Fibroblast of villous mesenchyme (primary cell): Measurements from ENCODE around the gene OR6Q1. TPM values are rescaled to one million over a fixed set of nuclear protein-coding genes. Genes with fewer than 3 reads are reported as not detected.
"Not testable (repeated sequence)": the region's sequence is repeated elsewhere in the genome, so short reads cannot be mapped to it uniquely, and the experiment has no call there.

Experiments used
- DNase-seq: peaks from one replicate; pipeline ENCODE4 v3.0.0-alpha.2; 2010; ENCODE audit warnings: low read depth
- H3K4me3 ChIP-seq: 2 replicates; pipeline ENCODE4 v1.5.1; 2011; ENCODE audit warnings: low read depth, mild to moderate bottlenecking, low read length
- CTCF ChIP-seq: IDR thresholded peaks from 2 replicates; pipeline ENCODE4 v1.5.1; 2012; ENCODE audit warnings: low read depth, mild to moderate bottlenecking, low read length; ENCODE audit not compliant: insufficient read depth
- total RNA-seq: library from RNA; depleted of rRNA; stranded (reverse); fragments of >200 nt; gene quantifications from 2 replicates; pipeline ENCODE4 v1.2.3, GENCODE V29; 2012

Gene OR6Q1
- total RNA-seq, result not detected in 2 replicates

- H3K4me3 ChIP-seq, result no peak within 1 kb of the TSS
- no peak for DNase-seq
- TF ChIP-seq CTCF, result no peak
Observed at GRCh38 chr11:58030653-58031052, at the start of gene OR6Q1. TSS of gene OR6Q1 (plus strand) at chr11:58030953. CDS start at chr11:58030953, 0 bp downstream.

GRCh38 chr11:57981536-57981935 lies 49.2 kb upstream of the OR6Q1 start:
- no peak overlapping the region for H3K4me3 ChIP-seq
- DNase-seq, result no peak
- no peak for TF ChIP-seq CTCF

- DNase-seq, result no peak
- H3K4me3 ChIP-seq, result no peak overlapping the region
- TF ChIP-seq CTCF, result no peak
Observed at GRCh38 chr11:57982776-57983175, 48.0 kb upstream of the OR6Q1 start.

GRCh38 chr11:57983191-57983590 lies 47.6 kb upstream of the OR6Q1 start:
- DNase-seq, result no peak
- no peak for TF ChIP-seq CTCF
- no peak overlapping the region for H3K4me3 ChIP-seq

- not testable (repeated sequence) for DNase-seq, H3K4me3 ChIP-seq
Observed at GRCh38 chr11:57999523-57999922, 31.2 kb upstream of the OR6Q1 start.

- not testable (repeated sequence) for H3K4me3 ChIP-seq, DNase-seq
Observed at GRCh38 chr11:58000021-58000420, 30.7 kb upstream of the OR6Q1 start.

- TF ChIP-seq CTCF, result no peak
- H3K4me3 ChIP-seq, result no peak overlapping the region
- no peak for DNase-seq
Observed at GRCh38 chr11:58000699-58001098, 30.1 kb upstream of the OR6Q1 start.

GRCh38 chr11:58003036-58003435 lies 27.7 kb upstream of the OR6Q1 start:
- TF ChIP-seq CTCF, result no peak
- H3K4me3 ChIP-seq, result no peak overlapping the region
- no peak for DNase-seq
